D341Med (cell line): ENCODE results near the gene NME3.

Source experiments
- DNase-seq: peaks from one replicate; pipeline ENCODE4 v3.0.0; 2012; ENCODE audit warnings: low spot score

Gene NME3

DNA sequence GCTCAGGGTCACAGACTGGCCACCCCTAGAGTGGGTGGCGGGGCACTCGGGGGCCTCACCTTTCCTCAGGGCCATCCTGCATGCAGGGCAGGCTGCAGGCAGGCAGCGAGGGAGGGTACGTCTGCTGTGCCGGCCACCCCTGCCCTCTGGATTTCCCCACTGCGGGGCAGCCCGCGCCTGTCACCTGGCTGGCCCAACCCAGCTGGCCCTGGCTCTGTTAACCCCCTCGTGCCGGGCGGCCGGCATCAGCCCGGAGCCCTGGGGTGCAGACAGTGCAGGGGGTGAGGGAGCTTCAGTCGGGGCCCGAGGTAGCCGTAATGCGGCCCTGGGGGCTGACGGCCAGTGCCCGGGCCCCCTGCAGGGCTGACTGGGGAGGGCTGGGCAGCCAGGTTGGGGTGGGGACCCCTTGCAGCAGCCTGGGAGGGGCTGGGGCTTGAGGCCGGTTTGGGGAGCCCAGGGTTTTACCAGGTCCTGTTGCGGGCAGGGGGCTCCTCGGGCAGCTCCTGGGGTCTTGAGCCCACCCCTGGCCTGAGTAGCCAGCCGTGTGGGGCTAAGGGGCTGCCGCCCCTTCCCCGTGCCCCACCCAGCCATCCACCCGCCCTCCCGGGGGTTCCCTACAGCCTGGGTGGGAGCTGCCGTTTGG lies 22.4 kb upstream of the NME3 start, which contains the start of gene IGFALS:
Gene IGFALS (minus strand): TSS at position 128 of the 643 bp plus-strand sequence. CDS start 53 bp downstream, at position 75.
- no peak for DNase-seq

DNA sequence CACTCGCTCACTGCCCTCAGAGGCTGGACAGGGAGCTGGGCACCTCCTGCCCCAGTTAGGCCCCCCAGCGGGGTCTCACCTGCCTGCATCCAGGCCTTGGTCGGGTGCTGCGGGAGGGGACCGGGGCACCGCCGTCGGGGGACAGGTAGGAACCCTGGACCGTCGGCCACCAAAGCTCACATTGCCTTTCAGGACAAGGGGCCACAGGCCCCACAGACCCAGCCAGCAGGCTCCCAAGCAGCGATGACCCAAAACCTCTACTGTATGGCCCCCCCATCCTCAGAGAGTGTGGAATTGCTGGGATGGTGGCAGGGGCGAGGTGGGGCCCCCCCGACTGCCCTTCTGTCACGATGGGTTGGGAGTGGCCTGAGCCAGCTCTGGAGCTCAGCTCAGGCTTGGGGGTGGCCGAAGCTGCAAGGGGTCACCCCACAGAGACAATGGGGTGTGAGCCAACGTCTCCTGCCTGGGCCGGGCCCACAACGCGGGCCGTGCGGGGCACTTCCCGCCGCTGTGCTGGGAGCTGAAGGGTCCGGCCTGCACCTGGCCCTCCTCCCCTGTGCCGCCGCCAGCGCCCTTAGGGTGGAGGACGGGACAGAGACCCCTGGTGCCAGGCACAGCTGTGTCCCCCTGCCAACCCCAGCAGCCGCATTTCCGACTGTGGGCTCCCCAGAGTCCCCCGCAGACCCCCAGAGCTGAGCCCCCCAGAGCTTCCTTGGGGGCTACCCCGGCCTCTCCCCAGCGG lies 21.7 kb upstream of the NME3 start:
- DNase-seq, result no peak

GRCh38 chr16:1791943-1792812 lies 20.8 kb upstream of the NME3 start:
- DNase-seq, result no peak

GRCh38 chr16:1791256-1791942 lies 20.1 kb upstream of the NME3 start:
- DNase-seq, result no peak

DNA sequence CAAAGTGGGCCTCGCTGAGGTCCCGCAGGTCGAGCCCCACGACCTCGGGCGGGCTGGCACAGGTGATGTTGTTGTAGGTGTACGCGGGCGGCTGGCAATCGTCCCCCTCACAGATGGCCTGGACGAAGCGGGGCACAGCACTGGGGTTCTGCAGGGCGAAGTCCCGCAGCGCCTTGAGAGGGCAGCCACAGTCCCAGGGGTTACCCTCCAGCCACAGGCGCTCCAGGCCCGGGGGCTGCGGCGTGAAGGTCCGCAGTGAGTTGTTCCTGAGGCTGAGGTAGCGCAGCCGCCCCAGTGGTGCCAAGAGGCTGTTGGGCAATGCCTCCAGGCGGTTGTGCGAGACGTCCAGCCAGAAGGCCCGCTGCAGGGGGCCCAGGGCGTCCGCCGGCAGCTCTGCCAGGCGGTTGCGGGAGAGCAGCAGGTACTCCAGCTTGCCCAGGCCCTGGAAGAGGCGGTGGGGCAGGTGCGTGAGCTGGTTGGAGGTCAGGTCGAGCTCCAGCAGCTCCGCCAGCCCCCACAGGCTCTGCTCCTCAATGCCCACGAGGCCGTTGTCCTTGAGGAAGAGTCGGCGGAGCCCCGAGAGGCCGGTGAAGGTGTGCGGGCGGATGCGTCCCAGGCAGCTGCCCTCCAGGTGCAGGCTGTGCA lies 19.4 kb upstream of the NME3 start:
- no peak for DNase-seq

DNA sequence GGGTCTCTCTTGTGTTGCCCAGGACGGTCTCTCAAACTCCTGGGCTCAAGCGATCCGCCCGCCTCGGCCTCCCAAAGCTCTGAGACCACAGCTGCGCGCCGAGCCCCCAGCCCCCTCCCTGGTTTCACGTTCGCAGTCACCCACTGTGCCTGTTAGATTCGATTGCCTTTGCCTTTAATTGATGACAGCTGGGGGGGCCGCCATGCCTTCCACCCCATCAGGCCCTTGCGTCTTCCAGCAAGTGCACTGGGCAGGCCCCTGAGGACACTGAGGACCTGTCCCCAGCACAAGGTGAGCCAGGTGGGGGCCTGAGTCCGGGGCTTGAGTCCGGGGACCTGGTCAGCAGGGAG lies 18.9 kb upstream of the NME3 start:
- DNase-seq, result no peak

DNA sequence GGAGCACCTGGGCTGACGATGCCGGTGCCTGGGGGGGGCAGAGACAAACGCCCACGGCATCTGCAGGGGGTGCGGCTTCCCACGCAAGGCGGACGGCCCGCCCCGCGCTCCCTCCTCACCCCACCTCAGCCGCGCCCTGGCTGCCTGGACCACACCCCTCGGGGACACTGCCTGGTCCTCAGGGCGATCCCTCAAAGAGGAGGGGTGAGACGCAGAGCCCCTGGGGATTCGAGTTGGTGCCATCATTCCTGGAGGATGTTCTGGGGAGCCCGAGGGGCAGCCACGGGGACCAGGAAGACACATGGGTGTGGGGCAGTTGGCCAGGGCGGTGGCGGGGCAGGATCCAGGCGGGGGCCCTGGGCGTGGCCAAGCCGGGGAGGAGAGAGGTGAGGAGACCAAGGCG lies 18.3 kb upstream of the NME3 start:
- DNase-seq, result no peak

GRCh38 chr16:1788708-1789100 lies 17.4 kb upstream of the NME3 start:
- no peak for DNase-seq

DNA sequence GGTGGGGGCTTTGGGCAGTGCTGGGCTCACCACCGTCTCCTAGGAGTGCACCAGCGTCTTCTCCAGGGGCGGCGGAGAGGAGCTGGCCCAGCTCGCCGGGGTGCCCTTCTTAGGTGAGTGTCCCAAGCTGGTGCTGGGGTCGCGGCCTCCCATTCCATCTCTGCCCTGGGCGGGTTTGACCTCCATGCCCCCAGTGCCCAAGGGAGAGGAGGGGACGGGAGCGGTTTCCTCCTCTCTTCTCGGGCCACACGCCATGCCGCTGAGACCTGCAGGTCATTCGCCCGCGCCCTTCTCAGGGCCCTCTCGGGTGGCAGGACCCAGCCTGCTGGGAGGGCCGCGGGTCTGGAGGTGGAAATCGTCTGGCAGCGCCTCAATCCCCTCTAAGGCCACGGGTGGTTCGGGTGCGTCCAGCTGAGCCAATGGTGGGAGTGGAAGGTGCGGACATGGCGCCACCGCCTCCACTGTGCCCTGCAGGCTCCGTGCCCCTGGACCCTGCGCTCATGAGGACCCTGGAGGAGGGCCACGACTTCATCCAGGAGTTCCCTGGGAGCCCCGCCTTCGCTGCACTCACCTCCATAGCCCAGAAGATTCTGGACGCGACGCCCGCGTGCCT lies 16.9 kb upstream of the NME3 start:
- DNase-seq, result no peak

DNA sequence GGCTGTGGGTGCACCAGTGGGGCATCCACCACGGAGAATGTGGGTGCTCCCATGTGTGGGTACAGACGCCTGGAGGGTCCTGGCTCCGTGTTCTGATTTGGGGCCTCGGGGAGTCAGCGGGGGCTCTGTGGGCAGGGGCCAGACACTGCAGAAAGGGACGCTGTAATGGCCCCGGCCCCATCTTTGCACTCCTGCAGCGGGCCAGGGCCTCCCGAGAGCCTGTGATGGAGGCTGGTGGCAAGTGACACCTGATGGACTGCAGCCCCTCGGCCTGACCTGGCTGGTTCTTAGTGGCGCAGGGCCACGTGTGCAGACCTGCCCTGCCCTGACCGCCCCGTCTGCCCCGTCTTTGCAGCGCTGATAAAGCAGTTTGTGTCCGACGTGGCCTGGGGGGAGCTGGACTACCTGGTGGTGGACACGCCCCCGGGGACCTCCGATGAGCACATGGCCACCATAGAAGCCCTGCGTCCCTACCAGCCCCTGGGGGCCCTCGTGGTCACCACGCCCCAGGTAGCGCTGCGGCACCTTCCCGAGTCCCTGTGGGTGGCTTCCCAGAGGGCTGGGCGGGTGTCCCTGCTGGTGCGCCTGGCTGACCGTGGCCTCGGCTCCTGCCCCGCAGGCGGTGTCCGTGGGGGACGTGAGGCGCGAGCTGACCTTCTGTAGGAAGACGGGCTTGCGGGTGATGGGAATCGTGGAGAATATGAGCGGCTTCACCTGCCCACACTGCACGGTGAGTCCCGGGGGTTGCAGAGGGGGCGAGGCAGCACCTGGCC lies 16.2 kb upstream of the NME3 start:
- no peak for DNase-seq

- DNase-seq, result no peak
Observed at GRCh38 chr16:1787056-1787321, 15.6 kb upstream of the NME3 start.

DNA sequence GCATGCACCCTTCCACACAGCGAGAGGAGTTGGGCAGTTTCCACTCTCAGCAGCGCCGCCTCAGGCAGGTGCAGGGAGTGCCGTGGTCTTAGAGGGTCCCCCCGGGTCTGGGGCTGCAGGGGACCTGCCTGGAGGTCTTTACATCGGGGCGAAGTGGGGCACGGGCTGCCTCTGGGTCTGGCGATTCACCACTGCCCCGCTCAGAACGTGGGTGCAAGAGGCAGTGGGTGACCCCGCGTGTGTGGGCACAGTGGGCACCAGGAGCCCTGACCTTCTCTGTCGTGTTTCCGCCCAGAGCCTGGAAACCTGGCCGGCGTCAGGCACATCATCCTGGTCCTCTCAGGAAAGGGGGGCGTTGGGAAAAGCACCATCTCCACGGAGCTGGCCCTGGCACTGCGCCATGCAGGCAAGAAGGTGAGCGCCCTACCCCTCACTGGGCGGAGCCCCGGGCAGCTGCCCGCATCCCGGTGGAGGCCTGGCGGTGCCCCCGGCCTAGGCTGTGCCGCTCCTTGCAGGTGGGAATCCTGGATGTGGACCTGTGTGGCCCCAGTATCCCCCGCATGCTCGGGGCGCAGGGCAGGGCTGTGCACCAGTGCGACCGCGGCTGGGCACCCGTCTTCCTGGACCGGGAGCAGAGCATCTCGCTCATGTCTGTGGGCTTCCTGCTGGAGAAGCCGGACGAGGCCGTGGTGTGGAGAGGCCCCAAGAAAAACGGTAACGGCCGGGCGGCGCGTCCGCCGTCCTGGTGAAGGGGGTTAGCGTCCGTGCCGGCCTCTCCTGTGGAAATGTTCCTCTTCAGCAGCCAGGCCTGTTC lies 15.1 kb upstream of the NME3 start:
- DNase-seq, result no peak

GRCh38 chr16:1785846-1786170 lies 14.5 kb upstream of the NME3 start:
- DNase-seq, result no peak

GRCh38 chr16:1784977-1785845 lies 13.9 kb upstream of the NME3 start:
- no peak for DNase-seq

GRCh38 chr16:1782408-1783264 lies 11.3 kb upstream of the NME3 start, which contains the start of the genes NUBP2 and SPSB3:
Gene NUBP2 (plus strand): TSS chr16:1782960. CDS start chr16:1783021, 61 bp downstream.
Gene SPSB3 (minus strand): TSS chr16:1782571. CDS start chr16:1781483, 1,088 bp downstream.
- peak; percentile 96 for DNase-seq

DNA sequence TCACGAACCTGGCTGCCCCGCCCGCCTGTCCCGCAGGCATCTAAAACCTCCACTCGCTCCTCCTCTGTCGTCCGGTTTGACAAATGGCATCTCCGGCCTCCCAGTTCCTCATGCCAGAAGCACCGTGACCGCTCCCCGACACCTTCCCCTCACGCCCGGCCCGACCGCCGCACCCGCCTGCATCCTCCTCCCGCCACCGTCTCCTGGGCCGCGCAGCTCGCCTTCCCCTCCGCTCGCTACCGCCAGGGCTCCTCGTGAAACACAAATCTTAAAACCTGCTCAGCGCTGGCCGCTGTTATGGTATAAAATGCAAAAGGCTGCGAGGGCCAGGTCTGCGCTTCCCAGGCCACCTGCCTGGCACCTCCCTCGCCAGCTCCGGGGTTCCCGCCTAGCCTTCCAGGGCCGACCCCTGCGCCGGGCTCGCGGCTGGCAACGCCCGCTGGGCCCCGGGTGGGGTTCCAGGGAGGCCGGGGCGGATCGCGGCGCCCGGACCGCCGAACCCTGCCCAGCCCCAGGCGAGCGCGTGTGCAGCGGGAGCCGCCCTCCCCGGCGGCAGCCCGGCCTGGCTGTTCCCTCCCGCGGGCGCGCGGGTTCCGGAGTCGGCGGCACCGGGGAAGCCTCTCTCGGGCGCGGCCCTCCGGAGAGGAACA lies 10.5 kb upstream of the NME3 start:
- peak; percentile 69 for DNase-seq

DNA sequence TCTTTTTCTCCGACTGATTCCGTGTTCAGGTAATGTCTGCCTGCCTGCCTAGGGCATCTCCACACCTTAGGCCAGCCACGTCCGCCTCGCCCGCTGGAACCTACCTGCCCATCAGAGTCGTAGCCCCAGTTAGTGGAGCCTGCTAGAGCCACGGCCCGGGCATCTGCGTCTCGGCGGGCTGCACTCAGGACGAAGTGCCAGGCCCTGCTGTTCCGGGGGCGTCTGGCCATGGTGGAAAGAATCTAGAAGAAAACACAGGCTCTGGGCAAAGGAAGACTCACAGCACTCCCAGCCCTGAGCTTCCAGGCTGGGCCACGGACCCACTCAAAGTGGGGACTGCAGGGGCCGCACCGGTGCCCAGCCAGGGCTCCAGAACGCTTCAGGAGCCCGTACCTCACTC lies 9.9 kb upstream of the NME3 start:
- DNase-seq, result no peak
